Cardiac septum (tissue), 1 donor: ENCODE data around the gene CCDC7. TPM values are rescaled to one million over a fixed set of nuclear protein-coding genes. Genes with fewer than 3 reads are reported as not detected.
"Not testable (repeated sequence)": the region's sequence is repeated elsewhere in the genome, so short reads cannot be mapped to it uniquely, and the experiment has no call there.

Source experiments
- DNase-seq: peaks from one replicate; pipeline ENCODE4 v3.0.0-alpha.2; 2020; ENCODE audit warnings: low spot score
- intact Hi-C: fragments of 100-400 bp; cut with DNase I; formaldehyde crosslinking; loops from one replicate; pipeline ENCODE4 v1.14.0; 2022
- total RNA-seq: library from RNA; stranded (reverse); fragmentation: NEBNext Ultra II Directional; extraction: Animal tissue kit (Norgen Biotek cat#: 25700); gene quantifications from one replicate; pipeline ENCODE4 v1.2.1, GENCODE V29; 2021
- donor health status: DM: no; HTN: no; CAD: no.

Gene CCDC7
- total RNA-seq, 1 donor from 2014 or later, result 32.5 TPM

DNA sequence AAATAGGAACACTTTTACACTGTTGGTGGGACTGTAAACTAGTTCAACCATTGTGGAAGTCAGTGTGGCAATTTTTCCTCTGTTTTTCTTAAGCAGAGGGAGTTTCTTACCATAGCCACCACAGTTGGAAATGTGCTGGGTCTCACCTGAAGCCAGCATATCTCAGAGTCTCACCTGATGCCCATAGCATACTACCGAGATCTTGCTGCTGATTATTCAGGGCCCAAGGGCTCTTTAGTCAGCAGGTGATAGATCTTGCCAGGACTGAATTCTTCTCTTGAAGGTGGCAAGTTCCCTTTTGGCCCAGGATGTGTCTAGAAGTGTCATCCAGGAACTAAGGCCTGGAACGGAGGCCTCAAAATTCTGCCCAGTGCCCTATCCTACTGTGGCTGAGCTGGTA lies 215.4 kb downstream of the CCDC7 start:
- no peak for DNase-seq
- intact Hi-C loops, result no loop called here

DNA sequence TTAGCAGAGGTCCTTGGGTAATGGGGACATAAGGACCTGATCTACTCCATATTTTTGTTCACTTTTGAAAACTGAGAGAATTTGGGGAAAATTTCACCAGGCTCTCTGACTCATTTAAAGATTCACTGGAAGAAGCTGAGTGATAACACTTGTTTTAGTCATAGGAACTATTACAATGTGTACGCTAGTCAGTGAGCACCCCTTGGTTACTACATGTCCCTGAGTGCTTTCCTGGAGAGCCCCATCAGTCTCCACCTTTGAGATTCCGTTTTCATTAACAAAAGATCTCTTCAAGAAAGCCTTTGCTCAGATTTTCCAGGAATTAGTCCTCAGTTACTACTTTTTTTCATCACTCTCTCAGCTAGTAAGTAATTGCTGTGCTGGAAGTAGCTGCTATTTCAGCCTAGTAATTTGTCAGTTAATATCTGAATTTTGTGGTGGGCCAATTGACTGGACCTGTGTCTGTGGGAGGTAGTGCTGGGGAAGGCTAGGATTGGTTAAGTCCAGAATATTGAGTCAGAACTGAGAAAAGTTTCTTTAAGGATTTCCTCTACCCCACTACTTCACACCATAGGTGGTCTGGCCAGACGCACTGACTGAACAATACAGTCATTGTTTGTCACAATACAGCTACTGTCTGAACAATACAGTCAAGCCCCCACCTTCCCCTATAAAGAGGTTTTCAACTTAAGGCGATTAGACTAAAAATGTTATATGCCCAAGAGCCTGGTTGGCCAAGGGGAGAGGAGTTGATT lies 235.0 kb downstream of the CCDC7 start:
- DNase-seq, result no peak
- intact Hi-C loops, result no loop called here

DNA sequence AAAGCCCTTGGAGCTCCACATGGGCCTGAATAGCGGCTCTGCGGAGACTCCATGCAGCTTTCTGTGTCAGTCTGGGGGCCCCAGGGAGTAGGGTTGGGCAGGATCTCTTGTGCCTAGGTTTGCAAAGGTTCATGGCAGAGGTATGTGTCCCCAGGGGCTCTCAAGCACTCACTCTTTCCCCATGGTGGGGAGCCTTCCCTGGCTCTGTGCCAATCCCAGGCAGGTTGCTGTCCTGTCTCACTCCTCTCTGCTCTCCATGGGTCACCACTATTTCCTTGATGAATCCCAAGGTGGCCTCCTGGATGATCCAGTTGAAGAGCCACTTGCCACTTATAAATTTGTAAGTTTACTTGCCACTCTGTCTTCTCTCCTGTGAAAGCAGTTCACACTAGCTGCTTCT lies 238.4 kb downstream of the CCDC7 start:
- DNase-seq, result no peak
- intact Hi-C loops, result no loop called here

DNA sequence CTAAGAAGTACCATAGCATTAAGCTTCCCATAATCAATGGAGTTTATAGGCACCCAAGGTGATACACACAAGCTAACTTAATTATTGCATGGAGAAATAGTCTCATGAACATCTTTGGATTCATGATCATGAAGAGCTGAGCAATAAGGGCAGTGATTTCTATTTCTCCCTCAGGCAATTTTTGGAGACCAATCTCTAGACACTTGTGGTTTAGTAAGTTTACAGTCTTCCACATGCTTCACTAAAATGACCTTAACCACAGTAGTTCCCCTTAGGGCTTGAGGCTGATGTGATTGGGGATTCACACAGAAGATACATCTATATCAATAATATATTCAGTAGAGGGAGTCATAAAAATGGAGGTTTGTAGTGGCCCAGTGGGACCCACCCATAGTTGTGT lies 241.2 kb downstream of the CCDC7 start:
- intact Hi-C loops, result no loop called here
- no peak for DNase-seq

DNA sequence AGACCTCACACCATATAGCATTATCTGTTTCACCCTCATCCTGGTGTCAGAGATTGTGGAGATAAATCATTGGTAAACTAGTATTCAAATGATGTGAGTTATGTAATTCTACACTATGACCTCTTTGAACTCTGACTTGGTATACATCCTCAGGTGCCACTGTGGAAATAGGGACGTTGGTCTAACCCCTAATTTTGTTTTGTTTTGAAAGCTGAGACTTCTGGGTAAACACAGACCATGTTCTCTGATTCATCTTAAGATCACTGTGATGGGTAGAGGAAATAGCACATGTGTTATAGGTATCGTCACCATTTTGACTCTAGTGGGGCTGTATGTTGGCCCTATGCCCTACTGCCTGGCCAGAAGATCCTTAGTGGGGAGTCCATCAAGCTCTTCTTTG lies 241.6 kb downstream of the CCDC7 start:
- intact Hi-C loops, result no loop called here
- no peak for DNase-seq

DNA sequence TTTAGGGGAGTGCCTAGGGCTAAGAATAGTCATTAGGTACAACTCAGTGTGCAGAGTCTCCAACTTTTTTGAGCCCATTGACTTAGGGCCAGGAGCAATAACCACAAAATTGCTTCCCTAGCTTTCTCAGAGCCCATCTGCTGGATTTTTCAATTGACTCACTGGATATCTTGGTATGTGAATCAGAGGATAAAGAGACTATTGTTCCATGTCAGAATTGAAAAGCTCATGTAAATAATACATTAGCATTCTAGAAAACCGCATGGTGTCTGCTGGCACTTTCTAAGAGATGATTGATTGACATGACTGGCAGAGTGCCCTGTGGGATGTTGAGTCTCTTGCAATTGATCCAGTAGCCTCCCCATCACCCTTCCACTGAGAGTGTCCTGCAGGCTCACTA lies 246.2 kb downstream of the CCDC7 start:
- intact Hi-C loops, result no loop called here
- DNase-seq, result no peak

DNA sequence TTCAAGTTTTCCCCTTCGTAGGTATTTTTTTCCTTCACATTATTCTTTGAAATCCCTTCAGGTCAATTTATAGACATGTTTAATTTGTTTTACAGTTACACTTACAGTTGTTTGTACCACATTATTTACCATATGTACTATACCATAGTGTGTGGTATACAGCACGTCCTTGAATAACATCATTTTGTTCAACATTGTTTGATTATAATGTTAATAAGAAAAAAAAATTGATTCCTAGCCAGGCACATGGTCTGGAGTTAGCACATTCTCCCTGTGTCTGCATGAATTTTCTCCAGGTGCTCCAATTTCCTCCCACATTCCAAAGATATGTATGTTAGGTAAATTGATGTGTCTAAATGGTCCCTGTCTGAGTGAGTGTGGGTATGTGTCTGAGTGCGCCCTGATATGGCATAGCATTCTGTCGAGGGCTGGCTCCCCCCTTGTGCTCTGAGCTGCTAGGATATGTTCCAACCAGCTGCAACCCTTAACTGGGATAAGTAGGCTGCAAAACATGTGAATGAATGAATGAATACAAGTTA lies 247.6 kb downstream of the CCDC7 start:
- DNase-seq, result no peak

DNA sequence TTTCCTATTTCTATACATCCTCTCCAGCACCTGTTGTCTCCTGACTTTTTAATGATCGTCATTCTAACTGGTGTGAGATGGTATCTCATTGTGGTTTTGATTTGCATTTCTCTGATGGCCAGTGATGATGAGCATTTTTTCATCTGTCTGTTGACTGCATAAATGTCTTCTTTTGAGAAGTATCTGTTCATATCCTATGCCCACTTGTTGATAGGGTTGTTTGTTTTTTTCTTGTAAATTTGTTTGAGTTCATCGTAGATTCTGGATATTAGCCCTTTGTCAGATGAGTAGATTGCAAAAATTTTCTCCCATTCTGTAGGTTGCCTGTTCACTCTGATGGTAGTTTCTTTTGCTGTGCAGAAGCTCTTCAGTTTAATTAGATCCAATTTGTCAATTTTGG lies 253.7 kb downstream of the CCDC7 start:
- DNase-seq, intact Hi-C loops: not testable (repeated sequence)

More for the DNA sequence above, 247.6 kb downstream of the CCDC7 start:
- intact Hi-C loops, result no loop called here

DNA sequence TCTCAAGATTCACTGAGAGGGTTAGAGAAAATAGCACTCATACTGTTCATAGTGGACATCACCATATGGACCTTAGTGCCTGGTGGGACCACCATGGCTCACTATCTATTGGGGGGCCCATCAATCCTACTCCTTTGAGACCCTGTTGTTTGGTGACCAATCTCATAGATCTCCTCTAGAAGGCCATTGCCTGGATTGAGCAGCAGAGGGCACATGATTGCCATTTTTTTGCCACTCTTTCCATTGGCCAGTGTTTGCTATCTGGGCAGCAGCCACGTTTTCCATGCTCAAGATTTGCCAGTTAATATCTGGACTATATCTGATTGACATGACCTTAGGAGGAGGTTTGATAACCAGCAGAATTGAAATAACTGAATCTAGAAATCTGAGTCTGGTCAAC lies 267.6 kb downstream of the CCDC7 start:
- intact Hi-C loops, result no loop called here

DNA sequence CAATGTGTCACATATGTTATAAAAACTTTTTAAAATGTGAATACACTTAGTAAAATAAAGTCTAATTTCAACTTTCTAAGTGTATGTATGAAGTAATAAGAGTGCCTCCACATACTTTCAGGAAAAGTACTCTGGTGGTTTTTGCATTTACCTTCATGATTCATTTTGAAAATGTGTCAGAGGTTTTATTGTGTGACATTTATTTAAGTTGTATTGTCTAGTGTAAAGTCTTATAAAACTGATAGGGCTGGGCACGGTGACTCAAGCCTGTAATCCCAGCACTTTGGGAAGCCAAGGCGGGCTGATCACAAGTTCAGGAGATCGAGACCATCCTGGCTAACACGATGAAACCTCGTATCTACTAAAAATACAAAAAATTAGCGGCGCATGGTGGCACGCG lies 285.6 kb downstream of the CCDC7 start:
- no peak for DNase-seq
- intact Hi-C loops, result no loop called here

More for the DNA sequence above, 267.6 kb downstream of the CCDC7 start:
- DNase-seq, result no peak

DNA sequence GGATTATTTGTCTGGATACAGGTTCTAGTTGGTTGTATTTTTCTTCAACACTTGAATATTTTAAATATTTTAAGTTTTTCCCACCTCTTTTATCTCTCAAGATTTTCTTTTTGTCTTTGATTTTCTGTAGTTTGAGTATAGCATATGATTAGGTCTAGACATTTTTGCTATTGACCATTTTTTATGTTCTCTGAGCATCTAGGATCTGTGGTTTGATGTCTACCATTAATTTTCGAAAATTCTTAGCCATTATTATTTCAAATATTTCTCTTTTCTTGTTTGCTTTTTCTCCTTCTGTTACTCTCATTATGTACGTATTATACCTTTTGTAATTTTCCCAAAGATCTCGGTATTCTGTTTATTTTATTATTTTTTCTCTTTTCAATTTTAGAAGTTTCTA lies 293.0 kb downstream of the CCDC7 start:
- DNase-seq, result no peak
- intact Hi-C loops, result no loop called here

DNA sequence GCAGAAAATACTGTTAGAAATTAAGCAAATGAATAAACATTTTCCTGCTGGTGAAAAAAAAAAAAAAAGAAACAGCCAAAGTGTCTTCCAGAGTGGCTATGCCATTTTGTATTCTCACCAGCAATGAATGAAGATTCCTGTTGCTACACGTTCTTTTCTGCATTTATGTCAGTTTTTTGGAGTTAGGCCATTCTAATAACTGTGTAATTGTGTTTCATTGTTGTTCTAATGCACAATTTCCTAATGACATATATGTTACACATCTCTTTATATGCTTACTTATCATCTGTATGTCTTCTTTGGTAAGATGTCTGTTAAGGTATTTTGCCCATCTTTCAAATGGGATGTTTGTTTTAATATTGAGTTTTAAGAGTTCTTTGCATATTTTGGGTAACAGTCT lies 298.4 kb downstream of the CCDC7 start:
- DNase-seq, result no peak
- intact Hi-C loops, result no loop called here

DNA sequence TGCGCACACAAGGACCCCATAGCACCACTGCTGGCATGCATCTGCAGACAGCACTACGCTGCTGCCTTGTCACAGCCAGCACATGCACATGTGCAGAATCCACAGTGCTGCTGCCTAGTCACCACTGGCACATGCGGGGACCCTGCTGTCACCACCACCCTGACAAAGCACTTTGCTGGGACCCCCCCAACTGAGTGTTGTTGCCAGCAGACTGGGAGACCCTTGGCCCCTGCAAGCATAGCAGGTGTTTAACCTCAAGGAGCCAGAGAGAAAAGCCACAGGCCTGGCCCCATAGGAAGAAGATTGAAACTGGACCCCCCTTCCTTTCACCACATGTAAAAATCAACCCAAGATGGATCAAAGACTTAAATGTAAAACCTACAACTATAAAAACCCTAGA lies 300.9 kb downstream of the CCDC7 start:
- DNase-seq, result no peak
- intact Hi-C loops, result no loop called here

DNA sequence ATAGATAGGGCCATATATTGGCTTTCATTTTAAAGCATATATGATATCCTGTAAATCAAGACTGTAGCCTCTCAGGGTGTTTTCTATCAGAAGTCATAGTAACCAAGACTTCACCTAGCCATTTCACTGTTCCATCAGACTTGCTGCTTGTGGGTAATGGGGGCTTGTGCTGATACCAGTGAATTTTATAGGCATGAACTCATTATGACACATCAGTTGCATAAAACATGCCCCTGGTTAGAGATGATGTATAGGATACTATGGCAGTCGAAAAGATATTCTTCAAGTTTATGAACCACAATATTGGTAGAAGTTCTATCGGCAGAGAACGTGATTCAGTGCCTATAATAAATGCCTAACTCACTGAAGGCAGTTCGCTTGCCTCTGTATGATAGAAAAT lies 305.6 kb downstream of the CCDC7 start:
- no peak for DNase-seq
- intact Hi-C loops, result no loop called here

DNA sequence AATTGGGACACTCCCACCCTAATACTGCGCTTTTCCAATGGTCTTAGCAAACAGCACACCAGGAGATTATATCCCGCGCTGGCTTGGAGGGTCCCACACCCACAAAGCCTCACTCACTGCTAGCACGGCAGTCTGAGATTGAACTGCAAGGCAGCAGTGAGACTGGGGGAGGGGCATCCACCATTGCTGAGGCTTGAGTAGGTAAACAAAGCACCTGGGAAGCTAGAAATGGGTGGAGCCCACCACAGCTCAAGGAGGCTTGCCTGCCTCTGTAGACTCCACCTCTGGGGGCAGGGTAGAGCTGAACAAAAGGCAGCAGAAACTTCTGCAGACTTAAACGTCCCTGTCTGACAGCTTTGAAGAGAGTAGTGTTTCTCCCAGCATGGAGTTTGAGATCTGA lies 309.0 kb downstream of the CCDC7 start:
- intact Hi-C loops, DNase-seq: not testable (repeated sequence)

DNA sequence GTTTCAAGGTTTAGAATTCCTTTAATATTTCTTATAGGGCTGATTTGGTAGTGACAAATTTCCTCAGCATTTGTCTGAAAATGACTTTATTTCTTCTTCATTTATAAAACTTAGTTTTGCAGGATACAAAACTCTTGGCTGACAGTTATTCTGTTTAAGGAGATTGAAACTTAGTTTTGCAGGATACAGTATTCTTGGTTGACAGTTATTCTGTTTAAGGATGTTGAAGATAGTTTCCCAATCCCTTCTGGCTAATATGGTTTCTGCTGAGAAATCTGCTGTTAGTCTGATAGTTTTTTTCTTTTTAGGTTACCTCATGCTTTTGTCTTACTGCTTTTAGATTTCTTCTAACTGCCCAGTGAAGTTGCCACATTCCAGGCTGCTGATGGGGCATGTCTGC lies 325.3 kb downstream of the CCDC7 start:
- intact Hi-C loops, result no loop called here
- no peak for DNase-seq

DNA sequence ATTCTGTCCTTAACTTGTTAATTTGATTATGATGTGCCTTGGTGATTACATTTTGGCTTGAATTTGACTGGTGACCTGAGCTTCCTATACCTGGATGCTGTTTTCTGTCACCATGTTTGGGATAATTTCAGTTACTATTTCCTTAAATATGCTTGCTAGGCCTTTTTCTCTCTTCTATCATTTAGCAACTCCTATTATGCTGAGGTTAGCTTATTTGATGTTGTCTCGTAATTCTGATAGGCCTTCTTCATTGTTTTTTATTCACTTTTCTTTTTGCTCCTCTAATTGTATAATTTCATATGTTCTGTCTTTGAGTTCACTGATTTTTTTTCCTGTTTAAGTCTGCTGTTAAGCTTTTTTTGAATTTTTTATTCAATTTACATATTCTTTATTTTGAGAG lies 327.2 kb downstream of the CCDC7 start:
- intact Hi-C loops, result no loop called here
- DNase-seq, result no peak

DNA sequence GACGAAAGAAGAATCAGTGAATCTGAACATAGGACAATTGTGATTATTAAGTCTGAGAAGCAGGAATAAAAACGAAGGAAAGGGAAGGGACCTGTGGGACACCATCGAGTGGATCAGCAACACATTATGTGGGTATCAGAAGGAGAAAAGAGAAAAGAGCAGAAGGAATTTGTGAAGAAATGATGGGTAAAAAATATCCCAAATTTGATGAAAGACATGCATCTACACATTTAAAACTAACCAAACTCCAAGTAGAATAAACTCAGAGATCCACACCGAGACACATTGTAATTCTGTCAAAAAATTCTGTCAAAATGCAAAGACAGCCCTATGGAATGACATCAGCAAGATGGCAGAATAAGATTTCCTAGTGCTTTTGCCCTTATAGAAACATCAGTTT lies 341.0 kb downstream of the CCDC7 start:
- DNase-seq, result no peak
- intact Hi-C loops, result no loop called here

DNA sequence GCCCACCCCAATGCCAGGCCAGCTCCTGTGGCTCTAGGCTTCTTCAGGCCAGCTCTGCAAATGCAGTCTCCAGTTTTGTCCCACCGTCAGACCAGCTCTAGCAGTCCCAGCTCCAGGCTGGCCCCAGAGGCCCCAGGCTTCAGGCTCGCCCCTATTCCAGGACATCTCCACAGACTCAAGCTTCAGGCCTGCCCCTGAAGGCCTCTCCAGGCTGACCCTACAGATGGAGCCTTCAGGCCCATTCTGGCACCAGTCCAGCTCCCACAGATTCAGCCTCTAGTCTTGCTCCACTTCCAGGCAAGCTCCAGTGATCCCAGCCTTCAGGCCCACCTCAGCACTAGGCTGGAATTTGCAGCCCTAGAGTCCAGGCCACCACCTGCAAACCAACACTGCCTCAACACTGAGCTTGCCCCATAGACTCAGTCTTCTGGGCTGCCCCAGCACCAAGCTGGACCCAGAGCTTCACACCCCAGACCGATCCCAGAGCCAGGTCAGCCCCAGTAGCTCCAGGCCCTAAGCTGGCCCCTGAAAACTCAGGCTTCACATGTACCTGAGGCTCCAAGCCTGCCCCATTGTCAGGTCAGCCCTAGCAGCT lies 341.8 kb downstream of the CCDC7 start:
- intact Hi-C loops, result no loop called here

DNA sequence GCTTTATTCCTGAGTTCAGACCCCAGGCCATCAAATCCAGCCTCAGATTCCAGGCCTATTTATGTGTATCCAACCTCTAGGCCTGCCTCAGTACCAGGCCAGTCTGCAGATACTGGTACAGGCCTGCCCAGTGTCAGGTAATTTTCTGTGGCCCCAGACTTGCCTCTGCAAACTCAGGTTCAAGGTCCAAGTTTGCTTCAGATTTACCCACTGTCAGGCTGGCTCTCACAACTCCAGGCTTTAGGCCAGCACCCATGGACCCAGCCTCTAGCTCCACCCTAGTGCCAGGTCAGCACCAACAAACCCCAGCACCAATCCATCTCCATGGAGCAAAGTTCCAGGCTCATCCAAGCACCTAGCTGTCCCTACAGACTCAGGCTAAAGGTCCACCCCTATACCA lies 342.4 kb downstream of the CCDC7 start:
- intact Hi-C loops, result no loop called here
- no peak for DNase-seq

More for the DNA sequence above, 341.8 kb downstream of the CCDC7 start:
- no peak for DNase-seq

DNA sequence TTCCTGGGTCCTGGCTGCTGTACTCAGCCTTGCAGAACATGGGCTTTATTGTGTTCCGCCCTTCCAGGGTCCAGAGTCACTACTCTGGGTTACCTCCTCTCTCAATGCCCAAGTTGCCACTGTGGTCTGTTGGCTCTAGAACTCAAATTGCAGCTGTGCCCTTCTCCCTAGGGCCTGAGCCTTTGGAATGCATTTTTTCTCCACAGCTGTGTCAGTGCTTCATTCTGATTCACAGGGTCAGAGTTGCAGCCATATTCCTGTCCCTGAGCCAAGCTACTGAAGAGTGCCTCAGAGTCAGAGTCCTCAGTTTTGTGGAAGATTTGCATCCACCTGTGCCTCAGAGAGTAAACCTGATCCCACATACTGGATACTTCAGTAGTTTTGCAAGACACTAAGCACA lies 344.5 kb downstream of the CCDC7 start:
- DNase-seq, result no peak
- intact Hi-C loops, result loop anchor here (10.0 kb wide), 1 partner anchor 364 kb away; no protein-coding TSS in a partner anchor
